ENCODE results near the gene KIF17. TPM values are rescaled to one million over a fixed set of nuclear protein-coding genes. Genes with fewer than 3 reads are reported as not detected.

Gene KIF17
- total RNA-seq, 2 donors from 2014 or later, result 0.06 to 0.85 TPM

GRCh38 chr1:20731057-20731991, 13.5 kb upstream of the KIF17 start:
- Mint-ChIP-seq H3K4me1 (peaks cover 9% of the 10 kb centered on the region), H3K4me3 (peak overlapping the region; percentile 63), H3K27me3 (peaks cover 12% of the 10 kb centered on the region), H3K36me3 (ENCODE audit: low read depth) (no peaks in the 10 kb centered on the region), H3K9me3 (no peaks in the 10 kb centered on the region), H3K27ac (no peak overlapping the region)
- ATAC-seq (replicated peaks), result no peak

GRCh38 chr1:20730690-20731056, 12.9 kb upstream of the KIF17 start:
- no peaks in the 10 kb centered on the region for H3K36me3 Mint-ChIP-seq (ENCODE audit: low read depth)
- peak overlapping the region; percentile 63 for H3K4me3 Mint-ChIP-seq
- H3K27me3 Mint-ChIP-seq, result peaks cover 12% of the 10 kb centered on the region
- H3K4me1 Mint-ChIP-seq, result peaks cover 9% of the 10 kb centered on the region
- no peak for ATAC-seq (replicated peaks)
- no peaks in the 10 kb centered on the region for H3K9me3 Mint-ChIP-seq
- no peak overlapping the region for H3K27ac Mint-ChIP-seq

- H3K27me3 Mint-ChIP-seq, result peaks cover 12% of the 10 kb centered on the region
- no peak for ATAC-seq (replicated peaks)
- no peak overlapping the region for H3K4me3 Mint-ChIP-seq
- H3K36me3 Mint-ChIP-seq (ENCODE audit: low read depth), result no peaks in the 10 kb centered on the region
- peaks cover 9% of the 10 kb centered on the region for H3K4me1 Mint-ChIP-seq
- no peaks in the 10 kb centered on the region for H3K9me3 Mint-ChIP-seq
- no peak overlapping the region for H3K27ac Mint-ChIP-seq
These were observed 12.3 kb upstream of the KIF17 start for GRCh38 chr1:20729990-20730689.

- Mint-ChIP-seq H3K4me1 (peaks cover 9% of the 10 kb centered on the region), H3K27ac (no peak overlapping the region), H3K36me3 (ENCODE audit: low read depth) (no peaks in the 10 kb centered on the region), H3K9me3 (no peaks in the 10 kb centered on the region), H3K4me3 (no peak overlapping the region), H3K27me3 (peaks cover 12% of the 10 kb centered on the region)
- ATAC-seq (replicated peaks), result no peak
These were observed 11.5 kb upstream of the KIF17 start for GRCh38 chr1:20729155-20729931.

- Mint-ChIP-seq H3K27me3 (peaks cover 12% of the 10 kb centered on the region), H3K4me3 (no peak overlapping the region), H3K27ac (no peak overlapping the region), H3K4me1 (peaks cover 9% of the 10 kb centered on the region), H3K9me3 (no peaks in the 10 kb centered on the region), H3K36me3 (ENCODE audit: low read depth) (no peaks in the 10 kb centered on the region)
- ATAC-seq (replicated peaks), result no peak
These were observed 10.8 kb upstream of the KIF17 start for GRCh38 chr1:20728371-20729154.

- Mint-ChIP-seq H3K9me3 (no peaks in the 10 kb centered on the region), H3K4me3 (no peak overlapping the region), H3K36me3 (ENCODE audit: low read depth) (no peaks in the 10 kb centered on the region), H3K27ac (no peak overlapping the region), H3K27me3 (peaks cover 12% of the 10 kb centered on the region), H3K4me1 (peaks cover 5% of the 10 kb centered on the region)
- ATAC-seq (replicated peaks), result no peak
These were observed 10.0 kb upstream of the KIF17 start for GRCh38 chr1:20727746-20728316.

- H3K4me1 Mint-ChIP-seq, result peaks cover 3% of the 10 kb centered on the region
- no peaks in the 10 kb centered on the region for H3K36me3 Mint-ChIP-seq (ENCODE audit: low read depth)
- H3K27ac Mint-ChIP-seq, result no peak overlapping the region
- H3K4me3 Mint-ChIP-seq, result no peak overlapping the region
- peaks cover 12% of the 10 kb centered on the region for H3K27me3 Mint-ChIP-seq
- ATAC-seq (replicated peaks), result no peak
- no peaks in the 10 kb centered on the region for H3K9me3 Mint-ChIP-seq
These were observed 9.3 kb upstream of the KIF17 start for GRCh38 chr1:20726932-20727745.

GRCh38 chr1:20726118-20726911, 8.5 kb upstream of the KIF17 start:
- Mint-ChIP-seq H3K9me3 (no peaks in the 10 kb centered on the region), H3K4me1 (peaks cover 3% of the 10 kb centered on the region)
- no peak for ATAC-seq (replicated peaks)

GRCh38 chr1:20725189-20726117, 7.6 kb upstream of the KIF17 start:
- Mint-ChIP-seq H3K27me3 (peaks cover 9% of the 10 kb centered on the region), H3K27ac (no peak overlapping the region), H3K36me3 (ENCODE audit: low read depth) (no peaks in the 10 kb centered on the region), H3K4me3 (no peak overlapping the region), H3K4me1 (peaks cover 3% of the 10 kb centered on the region), H3K9me3 (no peaks in the 10 kb centered on the region)
- ATAC-seq (replicated peaks), result peak; percentile 22

More at GRCh38 chr1:20726118-20726911, 8.5 kb upstream of the KIF17 start:
- Mint-ChIP-seq H3K36me3 (ENCODE audit: low read depth) (no peaks in the 10 kb centered on the region), H3K27me3 (peaks cover 12% of the 10 kb centered on the region), H3K27ac (no peak overlapping the region), H3K4me3 (no peak overlapping the region)

GRCh38 chr1:20724364-20725188, 6.8 kb upstream of the KIF17 start:
- no peak overlapping the region for H3K27ac Mint-ChIP-seq

More at GRCh38 chr1:20724364-20725188, 6.8 kb upstream of the KIF17 start:
- Mint-ChIP-seq H3K9me3 (no peaks in the 10 kb centered on the region), H3K27me3 (peaks cover 5% of the 10 kb centered on the region), H3K4me1 (no peaks in the 10 kb centered on the region), H3K4me3 (no peak overlapping the region), H3K36me3 (ENCODE audit: low read depth) (no peaks in the 10 kb centered on the region)
- no peak for ATAC-seq (replicated peaks)
